ENCODE results near the gene DR1. TPM values are rescaled to one million over a fixed set of nuclear protein-coding genes. Genes with fewer than 3 reads are reported as not detected.
A peak's percentile ranks its signal among the peaks of the same experiment; 100 is the strongest.

DR1 gene
- polyA plus RNA-seq, 2 of the 4 experiments (the other 2 are of a cell fraction) = 20.9 to 39.8 TPM

DNA sequence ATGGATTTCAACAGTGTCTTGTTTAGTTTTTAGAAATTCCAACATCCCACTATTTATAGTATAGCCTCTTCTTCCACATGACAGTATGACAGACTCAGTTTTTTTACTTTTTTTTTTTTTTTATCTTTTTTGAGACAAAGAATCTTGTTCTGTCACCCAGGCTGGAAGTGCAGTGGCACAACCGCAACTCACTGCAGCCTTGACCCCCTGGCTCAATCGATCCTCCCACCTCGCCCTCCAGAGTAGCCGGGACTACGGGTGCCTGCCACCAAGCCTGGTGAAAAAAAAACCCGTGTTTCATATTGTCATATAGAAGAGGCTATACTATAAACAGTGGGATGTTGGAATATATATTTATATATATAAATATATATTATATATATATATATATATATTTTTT lies 1.2 kb upstream of the DR1 start:
- H3K4me2 ChIP-seq = peak overlapping the region; percentile 78; the same call in 1 of the 3 replicates
- H3K4me1 ChIP-seq = peaks cover 23% of the 10 kb centered on the region; the same call in 2 of the 3 replicates
- no peak for ATAC-seq
- no peak for DNase-seq (ENCODE audit: low read depth in 1 of 2, low spot score in 1 of 2)
- ChIA-PET CTCF (interaction anchor here (1.0 to 2.8 kb wide), 3 partner anchors 40 to 273 kb away, joined by 3 to 11 read pairs (median 4); no protein-coding TSS in a partner anchor), POLR2A (interaction anchor here (0.5 to 1.6 kb wide), 8 partner anchors 14 to 501 kb away, joined by 3 to 12 read pairs (median 6); partner anchors contain the start of gene MTF2)
- no peak for FAIRE-seq
- no peak for TF ChIP-seq NPAS2 (CRISPR knock-in tag; IDR thresholded peaks at IDR 0.05; ENCODE audit: borderline replicate concordance)
- no peak for TF ChIP-seq RCOR1 (IDR thresholded peaks at IDR 0.05; ENCODE audit: low read depth, low read length)
- TF ChIP-seq REST (IDR thresholded peaks at IDR 0.05) = no peak
- TF ChIP-seq ZNF302 (CRISPR knock-in tag; IDR thresholded peaks at IDR 0.05) = no peak
- no peak for TF ChIP-seq RFX5 (IDR thresholded peaks at IDR 0.05)
- no peak for TF ChIP-seq JUN (IDR thresholded peaks at IDR 0.05)
- TF ChIP-seq HEYL (CRISPR knock-in tag; IDR thresholded peaks at IDR 0.05) = no peak
- no peak for TF ChIP-seq CBX2 (IDR thresholded peaks at IDR 0.05; ENCODE audit: borderline replicate concordance, low read depth)
- TF ChIP-seq, protein P1, sequence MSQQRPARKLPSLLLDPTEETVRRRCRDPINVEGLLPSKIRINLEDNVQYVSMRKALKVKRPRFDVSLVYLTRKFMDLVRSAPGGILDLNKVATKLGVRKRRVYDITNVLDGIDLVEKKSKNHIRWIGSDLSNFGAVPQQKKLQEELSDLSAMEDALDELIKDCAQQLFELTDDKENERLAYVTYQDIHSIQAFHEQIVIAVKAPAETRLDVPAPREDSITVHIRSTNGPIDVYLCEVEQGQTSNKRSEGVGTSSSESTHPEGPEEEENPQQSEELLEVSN (IDR thresholded peaks at IDR 0.05; ENCODE audit: borderline replicate concordance, low read depth) = no peak
- no peak for TF ChIP-seq NFE2L2 (conservative IDR thresholded peaks at IDR 0.05; ENCODE audit: low read length)
- TF ChIP-seq HOXA7 (CRISPR knock-in tag; IDR thresholded peaks at IDR 0.05) = no peak
- TF ChIP-seq, protein P2, sequence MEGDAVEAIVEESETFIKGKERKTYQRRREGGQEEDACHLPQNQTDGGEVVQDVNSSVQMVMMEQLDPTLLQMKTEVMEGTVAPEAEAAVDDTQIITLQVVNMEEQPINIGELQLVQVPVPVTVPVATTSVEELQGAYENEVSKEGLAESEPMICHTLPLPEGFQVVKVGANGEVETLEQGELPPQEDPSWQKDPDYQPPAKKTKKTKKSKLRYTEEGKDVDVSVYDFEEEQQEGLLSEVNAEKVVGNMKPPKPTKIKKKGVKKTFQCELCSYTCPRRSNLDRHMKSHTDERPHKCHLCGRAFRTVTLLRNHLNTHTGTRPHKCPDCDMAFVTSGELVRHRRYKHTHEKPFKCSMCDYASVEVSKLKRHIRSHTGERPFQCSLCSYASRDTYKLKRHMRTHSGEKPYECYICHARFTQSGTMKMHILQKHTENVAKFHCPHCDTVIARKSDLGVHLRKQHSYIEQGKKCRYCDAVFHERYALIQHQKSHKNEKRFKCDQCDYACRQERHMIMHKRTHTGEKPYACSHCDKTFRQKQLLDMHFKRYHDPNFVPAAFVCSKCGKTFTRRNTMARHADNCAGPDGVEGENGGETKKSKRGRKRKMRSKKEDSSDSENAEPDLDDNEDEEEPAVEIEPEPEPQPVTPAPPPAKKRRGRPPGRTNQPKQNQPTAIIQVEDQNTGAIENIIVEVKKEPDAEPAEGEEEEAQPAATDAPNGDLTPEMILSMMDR (IDR thresholded peaks at IDR 0.05) = no peak
- TF ChIP-seq JUNB (IDR thresholded peaks at IDR 0.05) = no peak
- no peak for TF ChIP-seq RARB (CRISPR knock-in tag; IDR thresholded peaks at IDR 0.05)
- no peak overlapping the region for H3K27ac ChIP-seq
- H3K9me3 ChIP-seq = no peaks in the 10 kb centered on the region
- 93% methylated on average over 6 of the region's 6 CpGs for WGBS (ENCODE audit: missing lambda C conversion rate)
- no peak overlapping the region for H3K4me3 ChIP-seq

GRCh38 chr1:93344886-93345632 lies 648 bp upstream of the DR1 start:
- no peaks in the 10 kb centered on the region for H3K9me3 ChIP-seq
- ChIA-PET POLR2A (interaction anchor here (0.5 to 1.6 kb wide), 15 partner anchors 8 to 501 kb away, joined by 3 to 12 read pairs (median 4); partner anchors contain the start of gene MTF2), CTCF (interaction anchor here (0.6 to 2.8 kb wide), 6 partner anchors 8 to 272 kb away, joined by 3 to 11 read pairs (median 4); no protein-coding TSS in a partner anchor)
- H3K4me1 ChIP-seq = peaks cover 25% of the 10 kb centered on the region; the same call in 2 of the 3 replicates
- 20% methylated on average over 10 of the region's 12 CpGs for WGBS (ENCODE audit: missing lambda C conversion rate)
- peak overlapping the region; percentile 98 to 99 for H3K27ac ChIP-seq
- H3K4me3 ChIP-seq = peak overlapping the region; percentile 86
- FAIRE-seq (no peak), ATAC-seq (peak; percentile 15 to 51; a peak in 5 of 6 replicates), DNase-seq (ENCODE audit: low read depth in 1 of 2, low spot score in 1 of 2) (no peak)
- TF ChIP-seq HDAC2 (IDR thresholded peaks at IDR 0.05) = no peak
- 0 out of 2 replicates have a peak, but pooled peaks have one; percentile 52 for TF ChIP-seq HOXA7 (CRISPR knock-in tag; IDR thresholded peaks at IDR 0.05)
- peak overlapping the region; percentile 78 for H3K4me2 ChIP-seq

Data from A549 (cell line).